Spleen (tissue), 7 donors: Measurements from ENCODE around the gene FTO.

Experiments
- CTCF ChIP-seq, 11 experiments: fragments of 200-600 bp in 7 of 11; fragments of 450-650 bp in 4 of 11; sonication (generic) in 4 of 11; IDR thresholded peaks in 8 of 11; conservative IDR thresholded peaks in 3 of 11; 1 replicate in 7 of 11; 2 replicates in 4 of 11; pipeline versions ENCODE4 v1.4.0 to v1.8.0; 2016 to 2021; ENCODE audit warnings: antibody characterized with exemption in 11 of 11, inconsistent platforms in 4 of 11, mild to moderate bottlenecking in 1 of 11
- POLR2A ChIP-seq, 3 donors: fragments of 450-650 bp; IDR thresholded peaks; one replicate each; pipeline ENCODE4 v1.5.1; 2017; ENCODE audit warnings: antibody characterized with exemption in 3 of 3, mild to moderate bottlenecking in 1 of 3
- donor health status: DM: no; HTN: no; CAD: no; lungs with moderate emphysema.
- donor health status: DM: no; HTN: no; CAD: no.
- donor health status: DM: no; HTN: no; CAD: no.

- TF ChIP-seq CTCF (IDR thresholded peaks at IDR 0.05 in 8 of 11, conservative IDR thresholded peaks at IDR 0.05 in 3 of 11) = no peak
- TF ChIP-seq POLR2A (IDR thresholded peaks at IDR 0.05) = no peak
Measured at GRCh38 chr16:53846971-53847370, 143.0 kb downstream of the FTO start.
